H7 (cell line): Measurements from ENCODE around the gene LRIG3. TPM values are rescaled to one million over a fixed set of nuclear protein-coding genes. Genes with fewer than 3 reads are reported as not detected.

Source experiments
- DNase-seq: peaks from one replicate; pipeline ENCODE4 v3.0.0; 2012
- H3K27me3 ChIP-seq: 2 replicates; pipeline ENCODE4 v1.6.0; 2011; ENCODE audit warnings: mild to moderate bottlenecking, low read length; ENCODE audit not compliant: control insufficient read depth, insufficient read depth
- H3K36me3 ChIP-seq: replicated peaks from 2 replicates; pipeline ENCODE4 v1.5.1; 2011; ENCODE audit warnings: low read length; ENCODE audit not compliant: control insufficient read depth, insufficient read depth
- H3K4me3 ChIP-seq: 2 replicates; pipeline ENCODE4 v1.5.1; 2011; ENCODE audit warnings: low read depth, mild to moderate bottlenecking, control low read depth, low read length, moderate library complexity; ENCODE audit not compliant: insufficient read depth
- total RNA-seq: library from RNA; depleted of rRNA; stranded (reverse); fragments of >200 nt; shearing (Covaris generic); gene quantifications from 2 replicates; pipeline ENCODE4 v1.2.3, GENCODE V29; 2014

The LRIG3 gene
- total RNA-seq, 1 experiment from 2014 or later, result 51.7 TPM

- Histone ChIP-seq H3K36me3 (no peaks in the 10 kb centered on the region), H3K27me3 (no peaks in the 10 kb centered on the region), H3K4me3 (no peak overlapping the region)
- no peak for DNase-seq
Measured at GRCh38 chr12:58943079-58943478, 22.8 kb upstream of the LRIG3 start.

GRCh38 chr12:58942345-58942744 lies 22.0 kb upstream of the LRIG3 start:
- no peaks in the 10 kb centered on the region for H3K27me3 ChIP-seq
- no peak overlapping the region for H3K4me3 ChIP-seq
- no peaks in the 10 kb centered on the region for H3K36me3 ChIP-seq
- no peak for DNase-seq

GRCh38 chr12:58939399-58940100 lies 19.2 kb upstream of the LRIG3 start:
- no peak for DNase-seq
- Histone ChIP-seq H3K36me3 (no peaks in the 10 kb centered on the region), H3K4me3 (no peak overlapping the region), H3K27me3 (no peaks in the 10 kb centered on the region)

GRCh38 chr12:58938440-58938839 lies 18.1 kb upstream of the LRIG3 start:
- Histone ChIP-seq H3K36me3 (no peaks in the 10 kb centered on the region), H3K4me3 (no peak overlapping the region), H3K27me3 (no peaks in the 10 kb centered on the region)
- DNase-seq, result no peak

GRCh38 chr12:58934528-58934927 lies 14.2 kb upstream of the LRIG3 start:
- Histone ChIP-seq H3K27me3 (no peaks in the 10 kb centered on the region), H3K36me3 (no peaks in the 10 kb centered on the region), H3K4me3 (no peak overlapping the region)
- no peak for DNase-seq

- Histone ChIP-seq H3K36me3 (no peaks in the 10 kb centered on the region), H3K4me3 (no peak overlapping the region), H3K27me3 (no peaks in the 10 kb centered on the region)
- no peak for DNase-seq
Measured at GRCh38 chr12:58932806-58933681, 12.7 kb upstream of the LRIG3 start.

GRCh38 chr12:58931518-58931917 lies 11.2 kb upstream of the LRIG3 start:
- Histone ChIP-seq H3K27me3 (no peaks in the 10 kb centered on the region), H3K4me3 (no peak overlapping the region), H3K36me3 (no peaks in the 10 kb centered on the region)
- DNase-seq, result no peak

- DNase-seq, result no peak
- no peaks in the 10 kb centered on the region for H3K27me3 ChIP-seq
- no peaks in the 10 kb centered on the region for H3K36me3 ChIP-seq
- no peak overlapping the region for H3K4me3 ChIP-seq
Measured at GRCh38 chr12:58930770-58931324, 10.5 kb upstream of the LRIG3 start.

GRCh38 chr12:58927120-58927519 lies 6.8 kb upstream of the LRIG3 start:
- no peak overlapping the region for H3K4me3 ChIP-seq
- H3K27me3 ChIP-seq, result no peaks in the 10 kb centered on the region
- no peak for DNase-seq
- H3K36me3 ChIP-seq, result no peaks in the 10 kb centered on the region

- H3K27me3 ChIP-seq, result no peaks in the 10 kb centered on the region
- no peak for DNase-seq
Measured at GRCh38 chr12:58926586-58926985, 6.3 kb upstream of the LRIG3 start.

GRCh38 chr12:58925751-58926150 lies 5.4 kb upstream of the LRIG3 start:
- H3K27me3 ChIP-seq, result no peaks in the 10 kb centered on the region
- H3K36me3 ChIP-seq, result no peaks in the 10 kb centered on the region
- no peak for DNase-seq
- no peak overlapping the region for H3K4me3 ChIP-seq

More at GRCh38 chr12:58926586-58926985, 6.3 kb upstream of the LRIG3 start:
- H3K36me3 ChIP-seq, result no peaks in the 10 kb centered on the region
- H3K4me3 ChIP-seq, result no peak overlapping the region

GRCh38 chr12:58925111-58925611 lies 4.9 kb upstream of the LRIG3 start:
- H3K27me3 ChIP-seq, result no peaks in the 10 kb centered on the region
- DNase-seq, result no peak
- no peak overlapping the region for H3K4me3 ChIP-seq
- H3K36me3 ChIP-seq, result no peaks in the 10 kb centered on the region

GRCh38 chr12:58924652-58925051 lies 4.3 kb upstream of the LRIG3 start:
- Histone ChIP-seq H3K27me3 (peaks cover 1% of the 10 kb centered on the region), H3K36me3 (no peaks in the 10 kb centered on the region), H3K4me3 (no peak overlapping the region)
- no peak for DNase-seq

GRCh38 chr12:58923781-58924180 lies 3.5 kb upstream of the LRIG3 start:
- Histone ChIP-seq H3K27me3 (peaks cover 10% of the 10 kb centered on the region), H3K36me3 (no peaks in the 10 kb centered on the region), H3K4me3 (no peak overlapping the region)
- DNase-seq, result no peak

- Histone ChIP-seq H3K27me3 (peaks cover 10% of the 10 kb centered on the region), H3K4me3 (no peak overlapping the region), H3K36me3 (no peaks in the 10 kb centered on the region)
- DNase-seq, result no peak
Measured at GRCh38 chr12:58922849-58923248, 2.5 kb upstream of the LRIG3 start.
